H9 (cell line): ENCODE results near the gene SEMA3G. TPM values are rescaled to one million over a fixed set of nuclear protein-coding genes. Genes with fewer than 3 reads are reported as not detected.
A peak's percentile ranks its signal among the peaks of the same experiment; 100 is the strongest.

Experiments used
- DNase-seq: peaks from one replicate; pipeline ENCODE4 v3.0.0-alpha.2; 2017
- H2AFZ ChIP-seq: one replicate; pipeline ENCODE4 v1.6.1; 2013; ENCODE audit warnings: mild to moderate bottlenecking, low read length, control low read depth, moderate library complexity
- H2AK5ac ChIP-seq: 2 replicates; pipeline ENCODE4 v1.6.1; 2013; ENCODE audit warnings: low read length, control low read depth, mixed read lengths; ENCODE audit not compliant: insufficient read length
- H2BK120ac ChIP-seq: one replicate; pipeline ENCODE4 v1.6.1; 2013; ENCODE audit warnings: low read depth, mild to moderate bottlenecking, low read length, control low read depth, inconsistent platforms; ENCODE audit not compliant: poor library complexity, severe bottlenecking
- H2BK12ac ChIP-seq: 2 replicates; pipeline ENCODE4 v1.6.1; 2013; ENCODE audit warnings: low read length, control low read depth, mixed read lengths, low read depth; ENCODE audit not compliant: insufficient read length
- H2BK15ac ChIP-seq: 2 replicates; pipeline ENCODE4 v1.6.1; 2013; ENCODE audit warnings: low read depth, low read length, control low read depth
- H2BK20ac ChIP-seq: one replicate; pipeline ENCODE4 v1.6.1; 2013; ENCODE audit warnings: low read depth, mild to moderate bottlenecking, low read length, control low read depth, inconsistent platforms; ENCODE audit not compliant: poor library complexity, severe bottlenecking
- H2BK5ac ChIP-seq: 2 replicates; pipeline ENCODE4 v1.6.1; 2013; ENCODE audit warnings: low read length, control low read depth, mixed read lengths; ENCODE audit not compliant: insufficient read length
- H3K14ac ChIP-seq: 2 replicates; pipeline ENCODE4 v1.6.1; 2013; ENCODE audit warnings: low read length, control low read depth; ENCODE audit not compliant: insufficient read depth
- H3K18ac ChIP-seq: 2 replicates; pipeline ENCODE4 v1.6.1; 2013; ENCODE audit warnings: low read depth, mild to moderate bottlenecking, mixed read lengths, low read length, control low read depth; ENCODE audit not compliant: insufficient read length
- H3K23ac ChIP-seq: 2 replicates; pipeline ENCODE4 v1.6.1; 2013; ENCODE audit warnings: low read length, control low read depth, mixed read lengths, low read depth; ENCODE audit not compliant: insufficient read length
- H3K23me2 ChIP-seq: 2 replicates; pipeline ENCODE4 v1.6.1; 2013; ENCODE audit warnings: low read depth, mild to moderate bottlenecking, mixed read lengths, low read length, control low read depth; ENCODE audit not compliant: insufficient read length, poor library complexity, severe bottlenecking
- H3K27ac ChIP-seq: 2 replicates; pipeline ENCODE4 v1.5.1; 2013; ENCODE audit warnings: low read length, control low read depth, mixed read lengths, low read depth; ENCODE audit not compliant: insufficient read length
- H3K27me3 ChIP-seq: 2 replicates; pipeline ENCODE4 v1.6.1; 2013; ENCODE audit warnings: low read length, control low read depth, inconsistent platforms; ENCODE audit not compliant: insufficient read depth
- H3K4ac ChIP-seq: 2 replicates; pipeline ENCODE4 v1.6.1; 2013; ENCODE audit warnings: low read depth, mild to moderate bottlenecking, control low read depth, inconsistent platforms, low read length, moderate library complexity
- H3K4me1 ChIP-seq: 2 replicates; pipeline ENCODE4 v1.6.1; 2013; ENCODE audit warnings: low read length, control low read depth, inconsistent platforms; ENCODE audit not compliant: insufficient read depth
- H3K4me2 ChIP-seq: 2 replicates; pipeline ENCODE4 v1.6.1; 2013; ENCODE audit warnings: low read length, control low read depth, mixed read lengths; ENCODE audit not compliant: insufficient read length, insufficient read depth
- H3K56ac ChIP-seq: 2 replicates; pipeline ENCODE4 v1.6.1; 2013; ENCODE audit warnings: low read depth, mild to moderate bottlenecking, mixed read lengths, low read length, control low read depth; ENCODE audit not compliant: insufficient read length
- H3K79me1 ChIP-seq: 2 replicates; pipeline ENCODE4 v1.6.1; 2013; ENCODE audit warnings: low read depth, mild to moderate bottlenecking, moderate library complexity, low read length, control low read depth, inconsistent platforms; ENCODE audit not compliant: insufficient read depth, poor library complexity, severe bottlenecking
- H3K79me2 ChIP-seq: 2 replicates; pipeline ENCODE4 v1.6.1; 2013; ENCODE audit warnings: low read length, control low read depth, inconsistent platforms; ENCODE audit not compliant: insufficient read depth
- H3K9ac ChIP-seq: 2 replicates; pipeline ENCODE4 v1.6.1; 2013; ENCODE audit warnings: low read length, control low read depth, mixed read lengths; ENCODE audit not compliant: insufficient read length; ENCODE audit errors: extremely low read depth
- H3K9me3 ChIP-seq: one replicate; pipeline ENCODE4 v1.6.1; 2013; ENCODE audit warnings: low read depth, low read length, inconsistent platforms; ENCODE audit not compliant: control insufficient read depth
- H3T11ph ChIP-seq: one replicate; pipeline ENCODE4 v1.6.1; 2013; ENCODE audit warnings: mild to moderate bottlenecking, low read length, control low read depth, inconsistent platforms
- H4K20me1 ChIP-seq: one replicate; pipeline ENCODE4 v1.6.1; 2013; ENCODE audit not compliant: control insufficient read depth, insufficient read length, insufficient read depth
- H4K5ac ChIP-seq: 2 replicates; pipeline ENCODE4 v1.6.1; 2013; ENCODE audit warnings: low read depth, mild to moderate bottlenecking, mixed read lengths, low read length, control low read depth; ENCODE audit not compliant: insufficient read length
- H4K8ac ChIP-seq: replicated peaks from 2 replicates; pipeline ENCODE4 v1.6.1; 2013; ENCODE audit warnings: low read length, control low read depth, mixed read lengths, low read depth; ENCODE audit not compliant: insufficient read length
- H4K91ac ChIP-seq: 2 replicates; pipeline ENCODE4 v1.6.1; 2013; ENCODE audit warnings: low read depth, mild to moderate bottlenecking, moderate library complexity, mixed read lengths, low read length, control low read depth; ENCODE audit not compliant: insufficient read length
- H3K27ac Mint-ChIP-seq, 3 experiments: 2 replicates in 2 of 3; 3 replicates in 1 of 3; pipeline ENCODE4 v1.8.0; 2020 to 2021; ENCODE audit warnings: mixed read lengths in 3 of 3, mild to moderate bottlenecking in 1 of 3, moderate library complexity in 1 of 3
- H3K27me3 Mint-ChIP-seq: 2 replicates; pipeline ENCODE4 v1.8.0; 2021; ENCODE audit warnings: low read depth, mild to moderate bottlenecking, moderate library complexity, mixed read lengths
- H3K36me3 Mint-ChIP-seq, 3 experiments: 2 replicates in 2 of 3; 3 replicates in 1 of 3; pipeline ENCODE4 v1.8.0; 2020 to 2021; ENCODE audit warnings: low read depth in 3 of 3, mixed read lengths in 3 of 3; ENCODE audit not compliant: insufficient read depth in 1 of 3
- H3K4me1 Mint-ChIP-seq, 2 experiments: 2 replicates each; pipeline ENCODE4 v1.8.0; 2020; ENCODE audit warnings: mixed read lengths in 2 of 2
- H3K4me3 Mint-ChIP-seq, 2 experiments: 2 replicates in 1 of 2; 3 replicates in 1 of 2; pipeline ENCODE4 v1.8.0; 2020 to 2021; ENCODE audit warnings: mild to moderate bottlenecking in 2 of 2, mixed read lengths in 2 of 2, moderate library complexity in 1 of 2
- H3K9me3 Mint-ChIP-seq, 2 experiments: 2 replicates in 1 of 2; 3 replicates in 1 of 2; pipeline ENCODE4 v1.8.0; 2020; ENCODE audit warnings: mild to moderate bottlenecking in 2 of 2, mixed read lengths in 2 of 2, moderate library complexity in 1 of 2
- CTCF ChIP-seq: fragments of 200-600 bp; sonication (generic); conservative IDR thresholded peaks from 3 replicates; pipeline ENCODE4 v1.8.0; 2021; ENCODE audit warnings: antibody characterized with exemption, mild to moderate bottlenecking
- WGBS: extraction: QIAGEN DNeasy Blood & Tissue Kit; methylation state at CpG from one replicate; pipeline ENCODE4 v1.1.7; 2013; ENCODE audit warnings: missing lambda C conversion rate, low lambda C conversion rate, mixed read lengths; ENCODE audit not compliant: insufficient read length; ENCODE audit errors: extremely low coverage; 5-methylcytosine and 5-hydroxymethylcytosine counted together
- total RNA-seq: library from RNA; stranded (reverse); gene quantifications from 2 replicates; pipeline ENCODE4 v1.2.1, GENCODE V29; 2021

SEMA3G gene
- total RNA-seq, 1 experiment from 2014 or later, result 2.4 TPM

- Mint-ChIP-seq H3K27me3 (no peaks in the 10 kb centered on the region), H3K4me1 (no peaks in the 10 kb centered on the region; a peak in 2 of 4 replicates), H3K36me3 (peaks cover 41 to 93% (median 92%) of the 10 kb centered on the region in 3 experiments; a peak in 6 of 7 replicates), H3K4me3 (no peak overlapping the region), H3K27ac (peak overlapping the region; percentile 25 to 51 (median 34); a peak in 3 of 7 replicates), H3K9me3 (no peaks in the 10 kb centered on the region)
- Histone ChIP-seq H2BK15ac (no peak overlapping the region), H3K9me3 (no peaks in the 10 kb centered on the region), H2BK20ac (no peak overlapping the region), H2AK5ac (no peak overlapping the region), H2BK5ac (no peak overlapping the region), H4K91ac (no peak overlapping the region), H3K27me3 (no peaks in the 10 kb centered on the region), H3K18ac (no peak overlapping the region), H3T11ph (no peak overlapping the region), H3K79me2 (no peaks in the 10 kb centered on the region), H4K20me1 (no peaks in the 10 kb centered on the region), H3K27ac (no peak overlapping the region), H3K56ac (no peak overlapping the region), H2BK120ac (no peak overlapping the region), H4K5ac (no peak overlapping the region), H3K4ac (no peak overlapping the region), H3K4me2 (no peak overlapping the region), H3K14ac (no peak overlapping the region), H2AFZ (no peak overlapping the region), H3K79me1 (no peaks in the 10 kb centered on the region), H3K9ac (no peak overlapping the region), H4K8ac (no peak overlapping the region), H3K23ac (no peak overlapping the region), H2BK12ac (no peak overlapping the region), H3K23me2 (no peaks in the 10 kb centered on the region), H3K4me1 (no peaks in the 10 kb centered on the region)
- peak; percentile 90 for TF ChIP-seq CTCF
- WGBS, result no CpG with 5 or more reads among the region's 23 CpGs
- peak; percentile 88 for DNase-seq
Observed at GRCh38 chr3:52481819-52482521, 37.1 kb upstream of the SEMA3G start.
